GM12878 (cell line): ENCODE data around the gene DCAF5.

Source experiments
- CTCF ChIP-seq, 3 experiments: IDR thresholded peaks in 2 of 3; conservative IDR thresholded peaks in 1 of 3; 2 replicates each; pipeline ENCODE4 v1.5.1; 2011; ENCODE audit warnings: low read depth in 3 of 3, low read length in 3 of 3, mild to moderate bottlenecking in 3 of 3, control low read depth in 2 of 3, moderate library complexity in 2 of 3, inconsistent platforms in 1 of 3, mixed read lengths in 1 of 3; ENCODE audit not compliant: control insufficient read depth in 2 of 3, insufficient read depth in 1 of 3; ENCODE audit errors: extremely low read depth in 1 of 3
- EGR1 ChIP-seq, 2 experiments: IDR thresholded peaks; 1 replicate in 1 of 2; 2 replicates in 1 of 2; pipeline ENCODE4 v1.6.1; 2011 to 2012; ENCODE audit warnings: low read depth in 2 of 2, low read length in 2 of 2, borderline replicate concordance in 1 of 2, mild to moderate bottlenecking in 1 of 2, moderate library complexity in 1 of 2
- ELK1 ChIP-seq: IDR thresholded peaks from 2 replicates; pipeline ENCODE4 v1.6.1; 2012; ENCODE audit warnings: low read depth, low read length, improper control_type of control experiment
- EZH2 ChIP-seq: IDR thresholded peaks from 2 replicates; pipeline ENCODE4 v1.6.1; 2012; ENCODE audit warnings: low read depth, mild to moderate bottlenecking, control low read depth, inconsistent platforms, low read length, borderline replicate concordance; ENCODE audit not compliant: control insufficient read depth
- NFYB ChIP-seq: IDR thresholded peaks from 2 replicates; pipeline ENCODE4 v1.6.1; 2011; ENCODE audit warnings: low read depth, mild to moderate bottlenecking, low read length, improper control_type of control experiment, moderate library complexity; ENCODE audit not compliant: insufficient read depth
- RELA ChIP-seq: fragments of 450-650 bp; IDR thresholded peaks from 2 replicates; pipeline ENCODE4 v1.8.0; 2014; ENCODE audit warnings: borderline replicate concordance; ENCODE audit not compliant: partially characterized antibody
- SP1 ChIP-seq: IDR thresholded peaks from one replicate; pipeline ENCODE4 v1.6.1; 2011; ENCODE audit warnings: low read depth, low read length
- TCF7 ChIP-seq: IDR thresholded peaks from 2 replicates; pipeline ENCODE4 v1.6.1; 2014; ENCODE audit warnings: antibody characterized with exemption, borderline replicate concordance

GRCh38 chr14:69114763-69115162 is 38.2 kb downstream of the DCAF5 start:
- TF ChIP-seq EGR1 (IDR thresholded peaks at IDR 0.05; ENCODE audit: borderline replicate concordance in 1 of 2, low read depth in 2 of 2, low read length in 2 of 2) (no peak), EZH2 (no peak), CTCF (IDR thresholded peaks at IDR 0.05 in 2 of 3, conservative IDR thresholded peaks at IDR 0.05 in 1 of 3; ENCODE audit: control insufficient read depth in 2 of 3, extremely low read depth in 1 of 3, insufficient read depth in 1 of 3, low read depth in 3 of 3, low read length in 3 of 3) (no peak), NFYB (no peak), ELK1 (no peak), RELA (no peak), TCF7 (no peak), SP1 (no peak)
